Measurements from ENCODE around the gene IMP4.

IMP4 gene

DNA sequence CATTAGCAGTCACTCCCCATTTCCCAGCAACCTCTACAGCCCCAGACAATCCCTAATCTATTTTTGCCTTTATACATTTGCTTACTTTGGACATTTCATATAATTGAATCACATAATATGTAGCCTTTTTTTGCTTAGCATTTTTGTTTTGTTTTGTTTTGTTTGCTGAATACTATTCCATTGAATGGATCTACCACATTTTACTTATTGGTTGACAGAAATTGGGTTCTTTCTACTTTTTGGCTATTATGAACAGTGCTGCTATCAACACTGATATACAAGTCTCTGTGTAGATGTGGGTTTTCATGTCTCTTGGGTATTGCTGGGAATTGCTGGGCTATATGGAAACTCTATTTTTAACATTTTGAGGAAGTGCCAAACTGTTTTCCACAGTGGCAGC lies 20.8 kb downstream of the IMP4 start:
- in situ Hi-C loops (cut with MboI; ENCODE audit: low pct_unique_long_range_greater_than_20kb, low sequenced_read_pairs, unreplicated experiment): no loop called here
- TF ChIP-seq, protein P1, sequence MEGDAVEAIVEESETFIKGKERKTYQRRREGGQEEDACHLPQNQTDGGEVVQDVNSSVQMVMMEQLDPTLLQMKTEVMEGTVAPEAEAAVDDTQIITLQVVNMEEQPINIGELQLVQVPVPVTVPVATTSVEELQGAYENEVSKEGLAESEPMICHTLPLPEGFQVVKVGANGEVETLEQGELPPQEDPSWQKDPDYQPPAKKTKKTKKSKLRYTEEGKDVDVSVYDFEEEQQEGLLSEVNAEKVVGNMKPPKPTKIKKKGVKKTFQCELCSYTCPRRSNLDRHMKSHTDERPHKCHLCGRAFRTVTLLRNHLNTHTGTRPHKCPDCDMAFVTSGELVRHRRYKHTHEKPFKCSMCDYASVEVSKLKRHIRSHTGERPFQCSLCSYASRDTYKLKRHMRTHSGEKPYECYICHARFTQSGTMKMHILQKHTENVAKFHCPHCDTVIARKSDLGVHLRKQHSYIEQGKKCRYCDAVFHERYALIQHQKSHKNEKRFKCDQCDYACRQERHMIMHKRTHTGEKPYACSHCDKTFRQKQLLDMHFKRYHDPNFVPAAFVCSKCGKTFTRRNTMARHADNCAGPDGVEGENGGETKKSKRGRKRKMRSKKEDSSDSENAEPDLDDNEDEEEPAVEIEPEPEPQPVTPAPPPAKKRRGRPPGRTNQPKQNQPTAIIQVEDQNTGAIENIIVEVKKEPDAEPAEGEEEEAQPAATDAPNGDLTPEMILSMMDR (IDR thresholded peaks at IDR 0.05; ENCODE audit: extremely low read depth, insufficient read depth, missing control alignments): no peak
- no peak for DNase-seq (ENCODE audit: low spot score)

DNA sequence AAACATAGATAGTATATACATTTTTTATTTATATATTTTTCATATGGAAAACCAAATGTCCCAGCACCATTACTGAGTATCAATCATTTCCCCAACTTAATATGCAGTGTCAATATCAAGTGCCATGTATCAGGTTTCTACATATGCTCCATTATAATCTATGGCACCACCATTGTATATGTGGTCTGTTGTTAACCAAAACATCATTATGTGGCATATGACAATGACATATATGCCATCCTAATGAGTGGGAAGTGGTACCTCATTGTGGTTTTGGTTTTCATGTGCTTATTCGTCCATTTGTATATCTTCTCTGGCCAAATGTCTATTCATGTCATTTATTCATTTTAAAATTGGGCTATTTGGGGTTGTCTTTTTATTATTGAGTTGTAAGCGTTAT lies 22.4 kb downstream of the IMP4 start:
- TF ChIP-seq, protein P1 (IDR thresholded peaks at IDR 0.05; ENCODE audit: extremely low read depth, insufficient read depth, missing control alignments): no peak
- no peak for DNase-seq (ENCODE audit: low spot score)
- in situ Hi-C loops (cut with MboI; ENCODE audit: low pct_unique_long_range_greater_than_20kb, low sequenced_read_pairs, unreplicated experiment): no loop called here

DNA sequence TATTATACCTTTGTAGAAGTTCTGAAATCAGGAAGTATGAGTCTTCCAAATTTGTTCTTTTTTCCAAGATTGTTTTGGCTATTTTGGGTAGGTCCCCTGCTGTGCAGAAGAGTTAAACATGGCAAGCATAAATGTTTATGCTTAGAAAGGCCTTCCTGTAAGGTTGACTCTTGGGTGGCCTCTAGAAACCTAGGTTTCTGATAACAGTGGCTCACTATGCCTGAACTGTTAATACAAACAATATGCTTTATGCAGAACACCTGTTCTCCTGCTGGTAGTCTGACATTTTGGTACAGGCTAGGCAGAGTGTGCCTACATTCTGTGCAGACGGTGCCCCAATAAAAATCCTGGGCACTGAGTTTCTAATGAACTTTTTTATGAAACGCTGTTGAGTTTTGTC lies 23.3 kb downstream of the IMP4 start:
- DNase-seq (ENCODE audit: low spot score): no peak
- in situ Hi-C loops (cut with MboI; ENCODE audit: low pct_unique_long_range_greater_than_20kb, low sequenced_read_pairs, unreplicated experiment): no loop called here

DNA sequence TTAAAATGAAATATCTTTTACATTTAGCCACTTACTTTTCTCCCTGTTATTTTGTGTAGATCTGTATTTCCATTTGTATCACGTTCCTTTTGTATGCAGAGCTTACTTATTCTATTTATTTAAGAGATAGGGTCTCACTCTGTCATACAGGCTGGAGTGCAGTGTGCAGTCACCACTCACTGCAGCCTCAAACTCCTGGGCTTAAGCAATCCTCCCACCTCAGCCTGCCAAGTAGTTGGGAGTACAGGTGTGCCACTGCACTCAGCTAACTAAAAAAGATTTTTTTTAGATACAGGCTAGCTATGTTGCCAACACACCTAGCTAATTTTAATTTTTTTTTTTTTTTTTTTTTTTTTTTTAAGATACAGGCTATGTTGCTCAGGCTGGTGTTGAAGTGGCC lies 24.0 kb downstream of the IMP4 start:
- DNase-seq (ENCODE audit: low spot score): no peak
- TF ChIP-seq, protein P1 (IDR thresholded peaks at IDR 0.05; ENCODE audit: extremely low read depth, insufficient read depth, missing control alignments): no peak
- in situ Hi-C loops (cut with MboI; ENCODE audit: low pct_unique_long_range_greater_than_20kb, low sequenced_read_pairs, unreplicated experiment): no loop called here

More for the DNA sequence above, 23.3 kb downstream of the IMP4 start:
- TF ChIP-seq, protein P1 (IDR thresholded peaks at IDR 0.05; ENCODE audit: extremely low read depth, insufficient read depth, missing control alignments): no peak

DNA sequence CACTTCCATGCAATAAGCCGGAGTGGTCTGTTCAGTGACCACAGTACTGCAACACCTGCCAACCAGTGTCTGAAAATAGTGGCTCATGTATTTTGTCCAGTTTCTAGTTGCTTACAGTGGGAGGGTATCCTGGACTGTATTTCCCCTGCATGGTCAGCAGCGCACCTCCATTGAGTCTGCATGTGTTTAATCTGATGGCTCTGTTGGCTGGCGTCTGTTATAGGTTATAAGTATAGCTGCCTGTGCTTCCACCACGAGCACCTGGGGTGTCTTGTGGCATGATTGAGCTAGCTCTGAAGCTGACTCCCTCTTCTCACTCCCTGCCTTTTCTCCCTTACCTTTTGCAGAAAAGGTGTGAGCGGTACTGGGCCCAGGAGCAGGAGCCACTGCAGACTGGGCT lies 26.1 kb downstream of the IMP4 start:
- DNase-seq (ENCODE audit: low spot score): no peak
- TF ChIP-seq, protein P1 (IDR thresholded peaks at IDR 0.05; ENCODE audit: extremely low read depth, insufficient read depth, missing control alignments): no peak
- in situ Hi-C loops (cut with MboI; ENCODE audit: low pct_unique_long_range_greater_than_20kb, low sequenced_read_pairs, unreplicated experiment): no loop called here

DNA sequence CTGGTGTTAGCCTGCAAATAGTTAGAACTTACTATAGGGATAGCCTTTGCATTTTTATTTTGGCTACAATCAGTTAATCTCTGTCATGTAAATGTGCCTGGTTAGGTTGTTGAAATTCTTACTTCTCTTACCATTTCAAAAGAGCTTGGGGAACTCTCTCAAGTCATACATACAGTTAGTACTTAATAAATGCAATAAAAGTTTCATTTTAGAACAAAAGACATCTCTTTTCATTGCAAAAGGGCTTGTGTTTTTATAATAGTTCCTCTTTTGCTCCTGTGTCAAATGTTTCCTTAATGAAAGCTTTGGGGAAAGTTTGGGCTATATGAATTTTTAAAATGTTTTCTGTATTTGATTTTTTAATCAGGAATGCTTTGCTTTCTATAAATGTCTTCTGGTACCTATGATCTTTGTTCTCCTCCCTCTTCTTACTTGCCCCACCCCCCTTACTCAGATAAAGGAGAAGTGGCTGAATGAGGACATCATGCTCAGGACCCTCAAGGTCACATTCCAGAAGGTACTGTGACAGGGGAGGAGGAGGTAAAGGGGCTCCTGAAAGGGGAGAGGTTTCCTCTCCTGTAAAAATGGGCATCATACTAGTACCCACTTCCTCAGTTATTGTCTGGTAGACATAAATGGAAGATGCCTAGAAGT lies 26.7 kb downstream of the IMP4 start:
- DNase-seq (ENCODE audit: low spot score): no peak
- TF ChIP-seq, protein P1 (IDR thresholded peaks at IDR 0.05; ENCODE audit: extremely low read depth, insufficient read depth, missing control alignments): no peak
- in situ Hi-C loops (cut with MboI; ENCODE audit: low pct_unique_long_range_greater_than_20kb, low sequenced_read_pairs, unreplicated experiment): no loop called here
